Tibial artery (tissue), 4 donors: ENCODE measurements around the gene GNAS.

Experiments
- DNase-seq, 2 donors: peaks; one replicate each; pipeline ENCODE4 v3.0.0-alpha.2; 2019
- H3K27ac ChIP-seq, 2 donors: fragments of 200-600 bp; sonication (generic) in 1 of 2; 1 replicate in 1 of 2; 2 replicates in 1 of 2; pipeline ENCODE4 v1.5.1; 2018 to 2019; ENCODE audit warnings: mild to moderate bottlenecking in 1 of 2
- H3K27me3 ChIP-seq, 2 donors: fragments of 200-600 bp; sonication (generic) in 1 of 2; one replicate each; pipeline versions ENCODE4 v1.5.1 to v1.6.0; 2016 to 2019
- H3K36me3 ChIP-seq, 3 donors: fragments of 200-600 bp; sonication (generic) in 2 of 3; one replicate each; pipeline ENCODE4 v1.5.1; 2016 to 2019; ENCODE audit warnings: mild to moderate bottlenecking in 2 of 3
- H3K4me1 ChIP-seq, 4 donors: fragments of 200-600 bp; sonication (generic) in 2 of 4; 1 replicate in 3 of 4; 2 replicates in 1 of 4; pipeline ENCODE4 v1.5.1; 2016 to 2019
- H3K4me3 ChIP-seq, 2 donors: fragments of 200-600 bp; sonication (generic) in 1 of 2; 1 replicate in 1 of 2; 2 replicates in 1 of 2; pipeline ENCODE4 v1.5.1; 2018 to 2019; ENCODE audit warnings: mild to moderate bottlenecking in 2 of 2
- H3K9me3 ChIP-seq, 3 donors: fragments of 200-600 bp; sonication (generic) in 1 of 3; one replicate each; pipeline ENCODE4 v1.5.1; 2016 to 2019
- intact Hi-C: fragments of 100-400 bp; cut with DNase I; formaldehyde crosslinking; loops from one replicate; pipeline ENCODE4 v1.15.0; 2023; ENCODE audit warnings: low total_unique reads
- TF ChIP-seq, protein P1 (sequence below), 2 experiments: fragments of 200-600 bp in 1 of 2; fragments of 450-650 bp in 1 of 2; IDR thresholded peaks; one replicate each; pipeline ENCODE4 v1.5.1; 2017 to 2019; ENCODE audit warnings: antibody characterized with exemption in 2 of 2, mild to moderate bottlenecking in 1 of 2, moderate library complexity in 1 of 2

The GNAS gene

GRCh38 chr20:58837717-58838116 is 14.8 kb upstream of the GNAS start:
- Histone ChIP-seq H3K36me3 (no peaks in the 10 kb centered on the region), H3K4me3 (no peak overlapping the region), H3K9me3 (no peaks in the 10 kb centered on the region), H3K4me1 (peaks cover 0 to 12% (median 5%) of the 10 kb centered on the region in 4 donors), H3K27me3 (peaks cover 0 to 68% of the 10 kb centered on the region in 2 donors), H3K27ac (no peak overlapping the region)
- TF ChIP-seq, protein P1, sequence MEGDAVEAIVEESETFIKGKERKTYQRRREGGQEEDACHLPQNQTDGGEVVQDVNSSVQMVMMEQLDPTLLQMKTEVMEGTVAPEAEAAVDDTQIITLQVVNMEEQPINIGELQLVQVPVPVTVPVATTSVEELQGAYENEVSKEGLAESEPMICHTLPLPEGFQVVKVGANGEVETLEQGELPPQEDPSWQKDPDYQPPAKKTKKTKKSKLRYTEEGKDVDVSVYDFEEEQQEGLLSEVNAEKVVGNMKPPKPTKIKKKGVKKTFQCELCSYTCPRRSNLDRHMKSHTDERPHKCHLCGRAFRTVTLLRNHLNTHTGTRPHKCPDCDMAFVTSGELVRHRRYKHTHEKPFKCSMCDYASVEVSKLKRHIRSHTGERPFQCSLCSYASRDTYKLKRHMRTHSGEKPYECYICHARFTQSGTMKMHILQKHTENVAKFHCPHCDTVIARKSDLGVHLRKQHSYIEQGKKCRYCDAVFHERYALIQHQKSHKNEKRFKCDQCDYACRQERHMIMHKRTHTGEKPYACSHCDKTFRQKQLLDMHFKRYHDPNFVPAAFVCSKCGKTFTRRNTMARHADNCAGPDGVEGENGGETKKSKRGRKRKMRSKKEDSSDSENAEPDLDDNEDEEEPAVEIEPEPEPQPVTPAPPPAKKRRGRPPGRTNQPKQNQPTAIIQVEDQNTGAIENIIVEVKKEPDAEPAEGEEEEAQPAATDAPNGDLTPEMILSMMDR (IDR thresholded peaks at IDR 0.05), result no peak
- no peak for DNase-seq
- intact Hi-C loops, result no loop called here

DNA sequence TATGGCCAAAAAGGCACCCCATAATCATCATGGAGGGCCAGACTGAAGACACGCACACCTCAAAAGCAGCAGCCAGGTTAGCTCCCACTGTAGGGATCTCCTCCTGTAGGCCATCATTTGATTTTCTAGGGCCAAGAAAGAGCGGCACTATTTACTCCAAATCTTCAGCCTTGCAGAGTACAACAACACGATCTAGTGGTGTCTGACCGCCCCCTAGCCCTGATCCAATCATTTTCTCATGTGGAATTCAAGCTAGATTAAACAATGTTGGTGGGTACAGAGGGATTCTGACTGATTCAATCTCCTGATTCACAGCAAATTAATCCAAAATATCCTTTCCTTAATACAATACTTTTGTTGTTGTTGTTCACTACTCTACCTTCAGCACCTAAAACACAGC is 14.3 kb upstream of the GNAS start:
- TF ChIP-seq, protein P1 (IDR thresholded peaks at IDR 0.05), result no peak
- H3K36me3 ChIP-seq, result no peaks in the 10 kb centered on the region
- DNase-seq, result peak in 1 of 2 donors; percentile 7
- peaks cover 0 to 12% (median 5%) of the 10 kb centered on the region in 4 donors for H3K4me1 ChIP-seq
- intact Hi-C loops, result no loop called here
- H3K27me3 ChIP-seq, result peaks cover 0 to 67% of the 10 kb centered on the region in 2 donors
- H3K4me3 ChIP-seq, result no peak overlapping the region
- H3K9me3 ChIP-seq, result no peaks in the 10 kb centered on the region
- no peak overlapping the region for H3K27ac ChIP-seq

- peak in 1 of 2 donors; percentile 54 for DNase-seq
- Histone ChIP-seq H3K4me1 (peaks cover 0 to 12% (median 5%) of the 10 kb centered on the region in 4 donors), H3K4me3 (no peak overlapping the region), H3K27me3 (peaks cover 0 to 58% of the 10 kb centered on the region in 2 donors), H3K27ac (no peak overlapping the region), H3K9me3 (no peaks in the 10 kb centered on the region), H3K36me3 (no peaks in the 10 kb centered on the region)
- intact Hi-C loops, result no loop called here
- TF ChIP-seq, protein P1 (IDR thresholded peaks at IDR 0.05), result peak; percentile 18 to 21
Measured at GRCh38 chr20:58839474-58839874, 13.0 kb upstream of the GNAS start.

- DNase-seq, result no peak
- no peaks in the 10 kb centered on the region for H3K36me3 ChIP-seq
- H3K9me3 ChIP-seq, result no peaks in the 10 kb centered on the region
- H3K4me3 ChIP-seq, result no peak overlapping the region
- H3K27me3 ChIP-seq, result peaks cover 0 to 63% of the 10 kb centered on the region in 2 donors
- H3K27ac ChIP-seq, result no peak overlapping the region
- H3K4me1 ChIP-seq, result peaks cover 0 to 12% (median 5%) of the 10 kb centered on the region in 4 donors
- intact Hi-C loops, result no loop called here
- TF ChIP-seq, protein P1 (IDR thresholded peaks at IDR 0.05), result no peak
Measured at GRCh38 chr20:58839991-58840747, 12.3 kb upstream of the GNAS start.

- no peak overlapping the region for H3K27ac ChIP-seq
- no peaks in the 10 kb centered on the region for H3K9me3 ChIP-seq
- no peaks in the 10 kb centered on the region for H3K36me3 ChIP-seq
- intact Hi-C loops, result no loop called here
- no peak overlapping the region for H3K4me3 ChIP-seq
- H3K27me3 ChIP-seq, result peaks cover 0 to 64% of the 10 kb centered on the region in 2 donors
- peaks cover 0 to 12% (median 5%) of the 10 kb centered on the region in 4 donors for H3K4me1 ChIP-seq
- no peak for DNase-seq
- TF ChIP-seq, protein P1 (IDR thresholded peaks at IDR 0.05), result no peak
Measured at GRCh38 chr20:58840816-58841538, 11.5 kb upstream of the GNAS start.
